ENCODE data around the gene RPS15. TPM values are rescaled to one million over a fixed set of nuclear protein-coding genes. Genes with fewer than 3 reads are reported as not detected.
A peak's percentile ranks its signal among the peaks of the same experiment; 100 is the strongest.

Gene RPS15
- polyA plus RNA-seq (ENCODE audit: insufficient read length): 1,159 TPM

GRCh38 chr19:1438035-1438932 lies at the start of gene RPS15:
Gene RPS15 (plus strand): TSS chr19:1438396. CDS start chr19:1438426, 30 bp downstream.
- peak; percentile 89 for DNase-seq (ENCODE audit: low read depth)

DNA sequence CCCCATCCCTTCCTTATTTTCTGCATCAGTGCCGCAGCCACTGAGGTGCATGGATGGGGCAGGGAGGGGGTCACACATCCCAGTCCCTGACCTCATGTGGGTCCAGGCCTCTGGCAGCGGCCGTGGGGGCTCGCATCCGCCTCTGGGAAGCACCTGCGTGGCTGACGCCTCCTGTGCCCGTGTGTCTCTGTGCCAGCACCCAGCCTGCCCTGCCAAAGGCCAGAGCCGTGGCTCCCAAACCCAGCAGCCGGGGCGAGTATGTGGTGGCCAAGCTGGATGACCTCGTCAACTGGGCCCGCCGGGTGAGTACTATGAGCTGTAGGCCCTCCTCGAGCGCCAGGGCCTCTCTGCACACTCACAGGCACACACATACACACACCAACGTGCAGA lies 49.6 kb upstream of the RPS15 start:
- DNase-seq (ENCODE audit: low read depth): no peak

GRCh38 chr19:1389033-1389940 lies 48.9 kb upstream of the RPS15 start:
- no peak for DNase-seq (ENCODE audit: low read depth)

DNA sequence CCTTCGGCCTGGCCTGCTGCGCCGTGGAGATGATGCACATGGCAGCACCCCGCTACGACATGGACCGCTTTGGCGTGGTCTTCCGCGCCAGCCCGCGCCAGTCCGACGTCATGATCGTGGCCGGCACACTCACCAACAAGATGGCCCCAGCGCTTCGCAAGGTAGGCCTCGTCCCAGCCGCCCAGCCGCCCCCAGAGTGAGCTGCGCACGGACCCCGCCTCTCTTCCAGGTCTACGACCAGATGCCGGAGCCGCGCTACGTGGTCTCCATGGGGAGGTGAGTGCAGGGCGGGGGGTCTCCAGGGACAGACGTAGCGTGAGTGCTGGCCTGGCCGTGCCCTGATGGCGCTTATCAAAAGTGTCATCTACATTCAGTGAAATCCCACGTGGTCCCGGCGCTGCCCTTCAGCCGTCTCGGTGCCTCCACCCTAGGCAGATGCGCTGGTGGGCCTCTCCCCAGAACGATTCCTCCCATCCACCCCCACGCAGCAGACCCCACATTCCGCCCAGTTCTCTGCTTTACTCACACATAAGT lies 47.2 kb upstream of the RPS15 start:
- DNase-seq (ENCODE audit: low read depth): no peak

GRCh38 chr19:1392407-1392806 lies 45.8 kb upstream of the RPS15 start:
- no peak for DNase-seq (ENCODE audit: low read depth)

DNA sequence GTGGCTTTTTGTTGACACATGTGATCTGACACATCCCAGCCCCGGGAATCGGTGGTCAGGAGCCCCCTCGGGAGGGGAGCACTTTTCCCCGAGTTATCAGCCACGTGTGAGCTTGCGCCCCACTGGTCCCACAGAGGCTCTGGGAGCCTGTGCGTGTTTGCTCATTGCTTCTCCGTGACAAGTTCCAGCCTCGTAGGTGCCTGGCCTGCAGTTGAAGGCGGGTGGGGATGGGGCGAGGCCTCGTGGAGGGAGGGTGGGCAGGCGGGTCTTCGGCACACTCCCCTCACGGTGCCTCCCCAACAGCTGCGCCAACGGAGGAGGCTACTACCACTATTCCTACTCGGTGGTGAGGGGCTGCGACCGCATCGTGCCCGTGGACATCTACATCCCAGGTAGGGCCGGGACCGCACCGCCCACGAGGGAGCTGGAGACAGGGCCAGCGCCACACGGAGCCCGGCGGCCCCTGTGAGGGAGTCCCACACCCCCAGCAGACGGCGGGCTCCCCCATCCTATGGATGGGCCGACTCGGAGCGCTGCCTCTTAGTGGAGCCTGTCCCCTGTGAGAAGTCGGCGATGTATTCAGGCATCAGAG lies 45.2 kb upstream of the RPS15 start:
- no peak for DNase-seq (ENCODE audit: low read depth)

DNA sequence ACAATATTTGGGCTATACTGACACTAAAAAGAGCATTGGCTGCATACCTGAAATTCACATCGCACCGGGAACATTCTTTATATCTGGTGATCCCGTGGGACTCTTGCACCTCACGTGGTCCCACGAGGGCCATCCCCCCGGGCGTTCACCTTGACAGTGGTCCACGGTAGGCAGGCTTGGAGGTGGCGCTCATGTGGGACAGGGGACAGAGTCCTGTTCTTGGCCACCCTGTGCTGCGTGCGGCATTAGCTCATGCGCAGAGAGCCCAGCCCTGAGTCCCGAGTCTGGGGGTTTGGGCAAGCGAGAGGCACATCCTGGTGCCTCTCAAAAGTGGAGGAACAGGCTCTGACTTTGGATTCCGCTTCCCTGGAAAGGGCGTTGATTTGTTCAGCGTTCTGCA lies 44.4 kb upstream of the RPS15 start:
- DNase-seq (ENCODE audit: low read depth): no peak

DNA sequence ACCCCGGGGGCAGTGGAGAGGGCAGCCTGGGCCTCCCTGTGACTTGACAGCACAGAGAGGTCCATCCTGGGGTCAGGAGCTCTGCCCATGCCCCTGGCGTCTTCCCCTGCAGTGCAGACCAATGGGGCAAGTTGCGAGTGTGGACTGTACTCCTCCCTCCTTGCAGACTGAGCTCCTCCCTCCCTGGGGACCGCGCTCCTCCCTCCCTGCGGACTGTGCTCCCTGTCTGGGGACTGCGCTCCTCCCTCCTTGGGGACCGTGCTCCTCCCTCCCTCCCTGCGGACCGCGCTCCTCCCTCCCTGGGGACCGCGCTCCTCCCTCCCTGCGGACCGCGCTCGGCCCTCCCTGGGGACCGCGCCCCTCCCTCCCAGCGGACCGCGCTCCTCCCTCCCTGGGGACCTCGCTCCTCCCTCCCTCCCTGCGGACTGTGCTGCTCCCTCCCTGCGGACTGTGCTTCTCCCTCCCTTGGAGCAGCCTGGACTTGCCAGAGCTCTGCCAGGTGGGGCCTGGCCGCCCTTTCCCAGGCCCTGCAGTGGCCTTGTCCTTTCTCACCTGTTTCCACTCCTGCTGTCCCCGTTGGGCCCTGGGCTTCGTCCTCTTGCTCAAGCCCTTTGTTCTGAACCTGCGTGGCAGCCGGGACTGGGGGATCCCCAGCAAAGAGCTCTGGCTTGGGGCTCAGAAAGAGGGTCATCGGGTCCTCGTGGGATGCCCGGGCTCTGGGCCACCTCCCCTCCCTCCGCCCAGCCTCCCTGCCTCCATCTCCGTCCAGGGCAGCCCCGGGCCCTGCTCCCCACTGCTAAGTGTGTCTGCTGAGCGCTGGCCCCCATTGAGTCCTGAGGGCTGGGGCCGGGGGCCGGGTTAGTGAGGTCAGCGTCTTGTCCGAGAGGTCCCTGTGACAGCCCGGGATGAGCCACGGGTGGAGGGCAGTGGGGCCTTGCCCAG lies 43.7 kb upstream of the RPS15 start:
- DNase-seq (ENCODE audit: low read depth): no peak

GRCh38 chr19:1395194-1396018 lies 42.8 kb upstream of the RPS15 start:
- DNase-seq (ENCODE audit: low read depth): no peak

- no peak for DNase-seq (ENCODE audit: low read depth)
Observed at GRCh38 chr19:1396019-1396767, 42.0 kb upstream of the RPS15 start.

DNA sequence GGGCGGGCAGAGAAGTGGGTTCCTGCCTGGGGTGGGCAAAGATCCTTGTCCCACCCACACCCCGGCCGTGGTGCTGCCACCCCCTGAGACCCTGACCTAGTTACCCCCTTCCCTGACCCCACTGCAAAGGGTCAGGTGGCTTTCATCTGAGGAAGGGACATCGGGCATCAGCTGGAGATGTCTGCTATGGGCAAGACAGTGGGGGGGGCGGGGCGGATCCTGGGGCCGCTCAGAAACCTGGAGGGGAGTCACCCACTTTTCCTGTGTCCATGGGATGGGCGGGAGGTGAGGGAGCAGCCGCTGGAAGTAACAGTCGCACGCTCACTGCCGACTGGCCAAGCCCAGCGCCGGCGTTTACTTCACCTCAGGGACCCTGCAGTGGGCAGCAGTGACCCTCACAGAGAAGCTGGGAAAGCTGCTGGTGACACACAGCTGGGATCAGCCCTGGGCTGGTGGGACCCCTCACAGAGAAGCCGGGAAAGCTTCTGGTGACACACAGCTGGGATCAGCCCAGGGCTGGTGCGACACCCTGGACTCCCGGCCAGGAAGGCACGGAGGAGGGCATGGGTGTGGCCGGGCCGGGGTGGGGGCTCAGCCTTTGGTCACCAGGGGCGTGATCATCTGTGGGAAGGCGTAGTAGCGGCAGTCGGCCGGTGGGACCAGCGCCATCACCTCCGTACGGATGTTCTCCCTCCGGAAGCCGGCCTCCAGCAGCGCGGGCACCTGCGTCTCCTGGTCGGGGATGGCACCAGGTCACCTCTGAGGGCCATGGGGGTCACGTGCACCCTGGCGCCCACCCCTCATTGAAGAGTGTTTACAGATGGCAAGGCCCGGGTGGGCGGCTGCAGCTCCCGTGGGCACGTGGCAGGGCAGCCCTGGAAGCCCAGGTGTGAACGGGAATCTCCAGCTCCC lies 41.2 kb upstream of the RPS15 start:
- DNase-seq (ENCODE audit: low read depth): no peak

DNA sequence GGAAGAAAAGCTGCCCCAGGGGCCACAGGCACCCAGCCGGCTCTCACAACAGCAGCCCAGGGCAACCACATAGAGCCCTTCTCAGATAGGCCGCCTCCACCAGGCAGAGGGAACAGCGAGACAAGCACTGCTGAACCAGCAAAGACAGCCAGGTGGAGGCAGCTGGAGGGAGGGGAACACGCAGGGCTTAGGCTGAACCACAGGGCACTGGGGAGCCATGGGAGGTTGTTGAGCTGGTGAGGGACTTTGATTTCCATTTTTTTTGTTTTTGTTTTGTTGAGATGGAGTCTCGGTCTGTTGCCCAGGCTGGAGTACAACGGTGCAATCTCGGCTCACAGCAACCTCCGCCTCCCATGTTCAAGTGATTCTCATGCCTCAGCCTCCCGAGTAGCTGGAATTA lies 40.4 kb upstream of the RPS15 start:
- DNase-seq (ENCODE audit: low read depth): no peak

DNA sequence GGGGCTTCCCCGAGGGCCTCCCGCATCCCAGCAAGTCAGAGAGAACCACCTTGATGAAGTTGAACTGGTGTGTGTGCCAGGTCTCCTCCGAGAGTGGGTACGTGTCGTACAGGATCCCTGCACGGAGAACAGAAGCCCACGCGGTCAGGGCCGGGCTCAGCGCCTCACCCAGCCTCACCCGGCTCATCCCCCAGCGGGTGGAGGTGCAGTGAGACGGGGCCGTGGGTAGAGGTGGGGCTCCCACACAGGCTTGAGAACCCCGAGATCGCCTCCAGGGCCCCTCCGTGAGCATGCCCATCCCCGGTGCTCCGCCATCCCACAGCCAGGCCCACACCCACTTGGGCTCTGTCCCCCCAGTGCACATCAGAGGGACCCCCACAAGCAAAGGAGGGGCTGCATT lies 39.1 kb upstream of the RPS15 start:
- DNase-seq (ENCODE audit: low read depth): no peak

GRCh38 chr19:1399745-1400144 lies 38.5 kb upstream of the RPS15 start:
- no peak for DNase-seq (ENCODE audit: low read depth)

GRCh38 chr19:1400281-1401137 lies 37.7 kb upstream of the RPS15 start:
- no peak for DNase-seq (ENCODE audit: low read depth)

- DNase-seq (ENCODE audit: low read depth): no peak
Observed at GRCh38 chr19:1401138-1401888, 36.9 kb upstream of the RPS15 start, which contains the start of gene GAMT. Gene GAMT (minus strand): TSS chr19:1401542. CDS start chr19:1401476, 66 bp downstream.

Data from forelimb muscle (tissue), 1 donor.